Activated T-cell treated with anti-CD3 and anti-CD28 coated beads, Interleukin-2, amount 50 U/mL, for 72 hours (primary cell): ENCODE data around the gene PTPRA. TPM values are rescaled to one million over a fixed set of nuclear protein-coding genes. Genes with fewer than 3 reads are reported as not detected.
A peak's percentile ranks its signal among the peaks of the same experiment; 100 is the strongest.
"Not testable (repeated sequence)": the region's sequence is repeated elsewhere in the genome, so short reads cannot be mapped to it uniquely, and the experiment has no call there.

Experiments
- ATAC-seq, 2 donors: fragments of 150-1000 bp; cut with Tn5 transposase; replicated peaks in 1 of 2; 2 replicates each; pipeline ENCODE4 v1.10.0; 2021; ENCODE audit warnings: moderate library complexity in 2 of 2, mild to moderate bottlenecking in 1 of 2
- DNase-seq, 2 donors: peaks; one replicate each; pipeline ENCODE4 v3.0.0; 2021 to 2022; ENCODE audit warnings: mixed read lengths in 1 of 2
- H3K27ac Mint-ChIP-seq: one replicate; pipeline ENCODE4 v1.8.0; 2022; ENCODE audit warnings: mild to moderate bottlenecking, moderate library complexity, mixed read lengths
- H3K27me3 Mint-ChIP-seq: one replicate; pipeline ENCODE4 v1.8.0; 2022; ENCODE audit warnings: low read depth, mixed read lengths
- H3K36me3 Mint-ChIP-seq, 2 donors: one replicate each; pipeline ENCODE4 v1.8.0; 2022; ENCODE audit warnings: mixed read lengths in 2 of 2, mild to moderate bottlenecking in 1 of 2; ENCODE audit not compliant: insufficient read depth in 2 of 2
- H3K4me1 Mint-ChIP-seq: one replicate; pipeline ENCODE4 v1.8.0; 2022; ENCODE audit warnings: low read depth, mixed read lengths
- H3K4me3 Mint-ChIP-seq, 2 donors: one replicate each; pipeline ENCODE4 v1.8.0; 2022; ENCODE audit warnings: mild to moderate bottlenecking in 2 of 2, mixed read lengths in 2 of 2, moderate library complexity in 2 of 2
- H3K9me3 Mint-ChIP-seq, 2 donors: one replicate each; pipeline ENCODE4 v1.8.0; 2022; ENCODE audit warnings: mixed read lengths in 2 of 2
- total RNA-seq, 2 donors: library from RNA; stranded (reverse); gene quantifications; one replicate each; pipeline ENCODE4 v1.2.3, GENCODE V29; 2022

The PTPRA gene
- 10 to 100 TPM; 81.2 to 85.9 TPM for total RNA-seq

DNA sequence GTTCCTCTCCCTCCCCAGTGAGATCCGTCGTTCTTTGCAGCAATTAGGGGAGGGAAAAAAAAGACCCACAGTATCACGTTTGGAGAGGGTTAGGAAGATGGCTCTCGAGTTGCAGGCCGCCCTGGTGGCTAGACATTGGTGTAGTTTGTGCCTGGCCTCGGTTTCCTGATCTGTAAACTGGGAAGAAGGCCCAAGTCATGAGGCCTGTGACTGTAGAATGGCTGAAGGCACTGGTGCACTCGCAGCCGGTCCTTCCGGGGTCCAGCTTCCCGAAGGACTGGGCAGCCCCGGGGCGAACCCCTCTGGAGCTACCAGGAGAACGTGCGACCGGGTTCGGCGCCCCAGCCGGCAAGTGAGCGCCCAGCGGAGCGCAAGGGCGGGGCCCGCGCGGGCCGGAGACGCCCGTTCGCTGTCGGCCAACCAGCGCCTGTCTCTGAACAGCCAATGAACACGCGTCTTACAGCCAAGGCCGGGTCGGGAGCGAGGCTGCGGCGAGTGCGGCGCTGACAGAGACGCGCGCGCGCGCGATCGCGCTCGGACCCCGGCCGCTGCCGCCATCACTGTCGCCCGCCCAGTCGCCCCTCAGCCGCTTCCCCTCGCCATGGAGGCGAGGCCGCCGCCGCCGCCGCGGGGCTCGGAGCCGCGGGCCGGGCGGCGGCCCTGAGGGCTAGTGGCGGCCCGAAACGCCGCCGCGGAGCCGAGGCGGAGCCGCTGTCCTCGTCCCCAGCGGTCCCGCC is at the start of gene PTPRA:
Gene PTPRA, plus strand, starts transcription at position 472 of the 737 bp plus-strand sequence. CDS start 90,797 bp downstream, outside the sequence.
- Mint-ChIP-seq H3K4me3 (peak within 1 kb of the TSS; percentile 74 to 97), H3K27me3 (no peaks in the 10 kb centered on the region), H3K9me3 (no peaks in the 10 kb centered on the region), H3K4me1 (peaks cover 56% of the 10 kb centered on the region), H3K36me3 (peaks cover 4 to 10% of the 10 kb centered on the region in 2 donors), H3K27ac (peak within 1 kb of the TSS; percentile 90)
- peak; percentile 94 for DNase-seq
- peak; percentile 91 to 93 for ATAC-seq

DNA sequence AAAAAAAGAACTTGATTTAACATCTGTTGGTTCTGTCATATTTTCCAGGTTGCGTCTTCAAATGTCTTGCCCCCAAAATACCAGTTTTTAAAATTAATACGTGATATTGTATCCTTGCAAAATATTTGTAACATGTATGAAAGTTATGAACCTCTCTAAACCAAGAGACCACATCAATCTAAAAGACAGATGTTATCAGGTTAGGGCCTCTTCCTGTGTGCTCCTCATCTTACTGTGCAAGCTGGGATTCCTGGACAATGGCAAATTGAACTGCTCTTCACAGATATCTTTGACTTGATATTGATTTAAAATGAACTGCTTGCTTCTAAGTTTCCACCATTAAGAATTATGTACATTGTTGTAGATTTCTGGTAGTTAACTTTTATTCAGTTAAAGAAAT is 47.5 kb upstream of the PTPRA start:
- Mint-ChIP-seq H3K9me3 (no peaks in the 10 kb centered on the region), H3K27me3 (peaks cover 52% of the 10 kb centered on the region), H3K27ac (no peak overlapping the region), H3K4me1 (peaks cover 22% of the 10 kb centered on the region), H3K4me3 (peak overlapping the region; percentile 28 to 55), H3K36me3 (no peaks in the 10 kb centered on the region)
- DNase-seq = no peak
- peak in 1 of 2 donors; percentile 41 for ATAC-seq

DNA sequence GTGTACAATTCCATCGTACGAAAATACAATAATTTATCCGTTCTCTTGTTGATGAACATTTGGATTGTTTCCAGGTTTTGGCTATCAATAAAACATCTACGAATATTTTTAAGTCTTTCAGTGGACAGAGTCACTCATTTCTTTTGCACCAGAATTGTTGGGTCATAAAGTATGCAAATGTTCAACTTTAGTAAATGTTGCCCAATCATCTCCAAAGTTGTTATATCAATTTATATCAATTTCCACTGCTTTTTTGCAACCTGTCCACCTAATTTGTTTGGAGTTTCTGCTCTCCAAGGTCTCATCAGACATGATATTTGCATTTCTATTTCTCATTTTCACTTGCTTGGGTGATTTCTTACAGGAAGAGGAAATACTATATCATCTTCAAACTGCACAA is 46.6 kb upstream of the PTPRA start:
- H3K36me3 Mint-ChIP-seq = no peaks in the 10 kb centered on the region
- DNase-seq (no peak), ATAC-seq (no peak)
- H3K4me1 Mint-ChIP-seq = peaks cover 22% of the 10 kb centered on the region
- H3K9me3 Mint-ChIP-seq = no peaks in the 10 kb centered on the region
- peaks cover 48% of the 10 kb centered on the region for H3K27me3 Mint-ChIP-seq
- H3K27ac Mint-ChIP-seq = no peak overlapping the region
- no peak overlapping the region for H3K4me3 Mint-ChIP-seq

GRCh38 chr20:2829376-2829775 is 43.9 kb upstream of the PTPRA start:
- H3K27ac Mint-ChIP-seq = no peak overlapping the region
- no peak overlapping the region for H3K4me3 Mint-ChIP-seq
- H3K36me3 Mint-ChIP-seq = no peaks in the 10 kb centered on the region
- no peak for DNase-seq
- H3K27me3 Mint-ChIP-seq = peaks cover 43% of the 10 kb centered on the region
- ATAC-seq = no peak
- H3K9me3 Mint-ChIP-seq = no peaks in the 10 kb centered on the region
- peaks cover 26% of the 10 kb centered on the region for H3K4me1 Mint-ChIP-seq

- not testable (repeated sequence) for DNase-seq, H3K36me3 Mint-ChIP-seq, H3K9me3 Mint-ChIP-seq, H3K27ac Mint-ChIP-seq, H3K4me3 Mint-ChIP-seq, ATAC-seq
- H3K27me3 Mint-ChIP-seq = peaks cover 35% of the 10 kb centered on the region
- peaks cover 18% of the 10 kb centered on the region for H3K4me1 Mint-ChIP-seq
Observed at GRCh38 chr20:2831206-2831605, 42.1 kb upstream of the PTPRA start.

- no peak for DNase-seq
- Mint-ChIP-seq H3K27ac (no peak overlapping the region), H3K4me3 (no peak overlapping the region), H3K27me3 (peaks cover 9% of the 10 kb centered on the region), H3K4me1 (peaks cover 10% of the 10 kb centered on the region), H3K36me3 (peaks cover 0 to 7% of the 10 kb centered on the region in 2 donors), H3K9me3 (no peaks in the 10 kb centered on the region)
- ATAC-seq = no peak
Observed at GRCh38 chr20:2833761-2834160, 39.5 kb upstream of the PTPRA start.

- DNase-seq = no peak
- H3K27ac Mint-ChIP-seq = no peak overlapping the region
- peaks cover 17% of the 10 kb centered on the region for H3K4me1 Mint-ChIP-seq
- H3K27me3 Mint-ChIP-seq = peaks cover 1% of the 10 kb centered on the region
- peaks cover 2 to 7% of the 10 kb centered on the region in 2 donors for H3K36me3 Mint-ChIP-seq
- H3K4me3 Mint-ChIP-seq = no peak overlapping the region
- no peak for ATAC-seq
- peaks cover 0 to 2% of the 10 kb centered on the region in 2 donors for H3K9me3 Mint-ChIP-seq
Observed at GRCh38 chr20:2834401-2835110, 38.7 kb upstream of the PTPRA start.

GRCh38 chr20:2835331-2835796 is 37.9 kb upstream of the PTPRA start:
- DNase-seq = no peak
- H3K36me3 Mint-ChIP-seq = peaks cover 2 to 7% of the 10 kb centered on the region in 2 donors
- peaks cover 0 to 2% of the 10 kb centered on the region in 2 donors for H3K9me3 Mint-ChIP-seq
- H3K27me3 Mint-ChIP-seq = no peaks in the 10 kb centered on the region
- H3K4me1 Mint-ChIP-seq = peaks cover 20% of the 10 kb centered on the region
- no peak overlapping the region for H3K27ac Mint-ChIP-seq
- H3K4me3 Mint-ChIP-seq = no peak overlapping the region
- ATAC-seq = no peak

DNA sequence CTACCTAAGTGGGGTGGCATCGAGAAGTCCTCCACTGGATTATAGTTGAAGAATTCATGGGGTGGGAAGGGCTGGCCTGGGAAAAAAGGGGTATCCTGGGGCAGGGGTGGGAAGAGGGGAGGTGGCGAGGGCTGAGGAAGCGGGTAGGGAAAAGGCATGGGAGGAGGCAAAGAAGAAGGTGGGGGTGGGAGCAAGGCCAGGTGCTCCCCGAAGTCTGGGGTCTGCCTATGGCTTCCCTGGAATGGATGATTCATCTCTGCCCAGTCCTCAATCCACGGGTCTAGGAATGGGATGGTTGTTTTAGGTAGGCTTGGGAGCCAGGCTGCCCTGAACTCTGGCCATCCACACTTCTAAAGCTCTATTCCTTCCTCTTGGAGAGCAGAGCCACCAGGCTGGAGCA is 37.2 kb upstream of the PTPRA start:
- H3K27ac Mint-ChIP-seq = no peak overlapping the region
- ATAC-seq = no peak
- no peak overlapping the region for H3K4me3 Mint-ChIP-seq
- DNase-seq = no peak
- no peaks in the 10 kb centered on the region for H3K27me3 Mint-ChIP-seq
- peaks cover 20% of the 10 kb centered on the region for H3K4me1 Mint-ChIP-seq
- peaks cover 0 to 2% of the 10 kb centered on the region in 2 donors for H3K9me3 Mint-ChIP-seq
- peaks cover 2 to 7% of the 10 kb centered on the region in 2 donors for H3K36me3 Mint-ChIP-seq

DNA sequence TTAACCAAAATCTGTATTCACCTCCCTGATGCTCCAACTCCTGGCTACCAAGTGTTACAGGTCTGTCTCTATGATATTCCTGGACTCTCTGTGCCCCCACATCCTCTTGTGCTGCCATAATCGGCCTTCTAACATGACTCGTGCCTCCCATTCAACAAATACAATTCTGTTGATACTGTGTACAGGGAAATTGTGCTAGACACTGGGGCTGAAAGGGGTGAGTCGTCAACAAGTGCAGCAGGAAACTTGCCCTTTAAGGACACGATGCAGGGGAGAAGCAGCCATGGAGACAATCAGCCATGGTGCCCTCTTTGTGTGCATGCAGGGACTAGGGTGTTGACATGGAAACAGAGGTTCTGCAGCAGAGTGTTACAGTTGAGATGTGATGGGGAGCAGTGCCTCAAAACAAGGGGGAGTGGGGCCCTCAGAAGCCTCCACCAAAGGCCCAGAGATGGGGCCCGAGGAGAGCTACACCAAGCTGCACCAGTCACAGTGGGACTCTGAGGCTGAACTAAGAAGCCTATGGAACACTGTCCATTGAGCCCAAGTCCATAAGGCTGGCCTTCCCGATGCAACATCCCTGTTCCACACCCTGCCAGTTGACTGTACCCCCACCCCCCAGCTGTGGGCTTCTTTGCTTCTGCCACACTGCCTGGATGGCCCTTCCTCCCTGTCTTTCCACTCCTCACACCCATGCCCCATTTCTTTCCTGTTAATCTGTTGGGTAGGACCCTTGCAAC is 35.9 kb upstream of the PTPRA start:
- Mint-ChIP-seq H3K4me1 (peaks cover 18% of the 10 kb centered on the region), H3K4me3 (no peak overlapping the region), H3K9me3 (peaks cover 0 to 2% of the 10 kb centered on the region in 2 donors), H3K27me3 (no peaks in the 10 kb centered on the region), H3K27ac (no peak overlapping the region), H3K36me3 (peaks cover 4 to 7% of the 10 kb centered on the region in 2 donors)
- ATAC-seq = no peak
- no peak for DNase-seq

DNA sequence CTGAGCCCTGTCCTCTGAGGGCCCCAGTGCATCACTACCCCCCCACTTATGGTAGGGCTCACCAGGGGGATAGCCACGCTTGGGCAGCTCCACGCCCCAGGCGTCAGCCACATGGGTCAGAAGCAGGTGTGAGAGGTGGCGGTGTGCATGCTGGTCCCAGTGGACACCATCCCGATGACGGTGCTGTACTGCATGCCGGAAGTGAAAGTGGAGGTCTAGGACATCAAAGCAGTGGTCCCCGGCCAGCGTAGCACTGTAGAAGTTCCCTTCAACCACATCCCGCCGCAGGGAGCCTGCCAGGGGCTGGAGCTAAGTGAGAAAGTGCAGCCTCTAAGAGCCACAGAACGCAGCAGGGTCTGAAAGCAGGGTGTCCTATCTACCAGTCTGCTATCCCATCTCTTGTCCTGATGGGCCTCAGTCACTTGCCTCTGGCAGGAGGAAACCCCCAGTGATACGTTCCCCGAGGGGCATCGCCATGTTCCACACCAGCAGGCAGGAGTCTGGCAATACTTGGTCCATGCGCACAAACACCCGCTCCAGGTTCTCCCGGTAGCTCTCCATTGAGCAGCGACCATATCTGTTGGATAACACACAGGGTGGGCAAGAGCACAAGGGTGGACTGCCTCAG is 35.0 kb upstream of the PTPRA start:
- ATAC-seq (no peak), DNase-seq (no peak)
- Mint-ChIP-seq H3K4me1 (peaks cover 20% of the 10 kb centered on the region), H3K9me3 (peaks cover 0 to 2% of the 10 kb centered on the region in 2 donors), H3K27me3 (no peaks in the 10 kb centered on the region), H3K4me3 (peak overlapping the region in 1 of 2 donors; percentile 6), H3K27ac (no peak overlapping the region), H3K36me3 (peaks cover 4 to 7% of the 10 kb centered on the region in 2 donors)

- Mint-ChIP-seq H3K27me3 (no peaks in the 10 kb centered on the region), H3K36me3 (peaks cover 4 to 7% of the 10 kb centered on the region in 2 donors), H3K9me3 (peaks cover 0 to 2% of the 10 kb centered on the region in 2 donors), H3K4me1 (peaks cover 26% of the 10 kb centered on the region), H3K4me3 (peak overlapping the region; percentile 83 to 86), H3K27ac (peak overlapping the region; percentile 94)
- no peak for DNase-seq
- no peak for ATAC-seq
Observed at GRCh38 chr20:2838847-2839671, 34.2 kb upstream of the PTPRA start.
